GM12801 (cell line): ENCODE results near the gene GPC6.

Experiments
- TF ChIP-seq, protein P1 (sequence below): IDR thresholded peaks from one replicate; pipeline ENCODE4 v1.5.1; 2011; ENCODE audit warnings: control low read depth; ENCODE audit not compliant: insufficient read length; ENCODE audit errors: extremely low read depth

Gene GPC6

DNA sequence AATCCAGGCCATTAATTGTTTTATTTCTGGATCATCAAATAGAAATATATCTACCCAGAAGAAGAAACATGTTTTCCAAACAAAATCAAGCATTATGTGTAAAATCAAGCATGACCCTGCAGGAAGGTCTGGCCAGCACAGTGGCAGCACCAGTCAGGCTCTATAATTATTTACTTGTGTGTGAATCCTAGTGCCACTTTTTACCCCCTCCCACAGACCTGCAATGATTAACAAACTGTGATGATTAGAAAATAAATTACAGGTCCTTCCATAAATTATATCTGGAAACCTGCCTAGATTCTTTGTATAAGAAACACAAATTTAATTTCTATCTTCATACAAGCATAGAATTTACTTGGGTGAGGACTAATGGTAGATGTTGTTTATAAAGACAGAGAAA lies 186.1 kb downstream of the GPC6 start:
- TF ChIP-seq, protein P1, sequence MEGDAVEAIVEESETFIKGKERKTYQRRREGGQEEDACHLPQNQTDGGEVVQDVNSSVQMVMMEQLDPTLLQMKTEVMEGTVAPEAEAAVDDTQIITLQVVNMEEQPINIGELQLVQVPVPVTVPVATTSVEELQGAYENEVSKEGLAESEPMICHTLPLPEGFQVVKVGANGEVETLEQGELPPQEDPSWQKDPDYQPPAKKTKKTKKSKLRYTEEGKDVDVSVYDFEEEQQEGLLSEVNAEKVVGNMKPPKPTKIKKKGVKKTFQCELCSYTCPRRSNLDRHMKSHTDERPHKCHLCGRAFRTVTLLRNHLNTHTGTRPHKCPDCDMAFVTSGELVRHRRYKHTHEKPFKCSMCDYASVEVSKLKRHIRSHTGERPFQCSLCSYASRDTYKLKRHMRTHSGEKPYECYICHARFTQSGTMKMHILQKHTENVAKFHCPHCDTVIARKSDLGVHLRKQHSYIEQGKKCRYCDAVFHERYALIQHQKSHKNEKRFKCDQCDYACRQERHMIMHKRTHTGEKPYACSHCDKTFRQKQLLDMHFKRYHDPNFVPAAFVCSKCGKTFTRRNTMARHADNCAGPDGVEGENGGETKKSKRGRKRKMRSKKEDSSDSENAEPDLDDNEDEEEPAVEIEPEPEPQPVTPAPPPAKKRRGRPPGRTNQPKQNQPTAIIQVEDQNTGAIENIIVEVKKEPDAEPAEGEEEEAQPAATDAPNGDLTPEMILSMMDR, result no peak

DNA sequence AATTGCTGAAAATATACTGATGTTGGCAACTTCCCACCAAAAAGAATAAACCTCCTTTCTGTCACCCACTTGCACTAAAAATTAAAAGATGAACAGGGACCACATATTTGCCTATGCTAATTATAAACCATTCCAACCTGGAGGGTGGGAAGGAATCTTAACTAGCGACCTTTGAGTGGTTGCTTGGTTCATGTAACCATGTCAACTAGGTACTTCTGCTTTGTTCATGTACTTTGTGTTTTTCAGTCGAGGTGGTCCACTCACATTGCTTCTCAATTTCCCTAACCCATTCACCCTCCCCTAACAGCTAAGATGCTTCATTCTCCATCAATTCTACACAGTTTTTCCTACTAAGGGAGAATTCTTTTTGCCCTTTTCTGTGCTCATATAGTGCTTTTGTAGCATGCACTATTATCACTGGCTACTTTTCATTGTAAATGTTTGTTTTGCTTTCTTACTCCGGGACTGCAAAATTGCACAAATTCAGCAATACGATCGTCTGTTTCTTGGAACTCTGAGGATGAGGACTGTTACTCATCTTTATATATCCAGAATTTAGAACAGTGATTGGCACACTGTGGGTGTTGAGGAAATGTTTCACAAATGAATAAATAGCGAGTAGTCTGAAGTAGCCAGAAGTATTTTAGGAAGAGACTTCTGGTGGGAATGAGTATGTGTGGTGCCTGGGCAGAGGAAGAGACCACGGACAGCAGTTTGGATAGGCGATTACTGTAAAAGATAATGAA lies 187.5 kb downstream of the GPC6 start:
- TF ChIP-seq, protein P1, result no peak

DNA sequence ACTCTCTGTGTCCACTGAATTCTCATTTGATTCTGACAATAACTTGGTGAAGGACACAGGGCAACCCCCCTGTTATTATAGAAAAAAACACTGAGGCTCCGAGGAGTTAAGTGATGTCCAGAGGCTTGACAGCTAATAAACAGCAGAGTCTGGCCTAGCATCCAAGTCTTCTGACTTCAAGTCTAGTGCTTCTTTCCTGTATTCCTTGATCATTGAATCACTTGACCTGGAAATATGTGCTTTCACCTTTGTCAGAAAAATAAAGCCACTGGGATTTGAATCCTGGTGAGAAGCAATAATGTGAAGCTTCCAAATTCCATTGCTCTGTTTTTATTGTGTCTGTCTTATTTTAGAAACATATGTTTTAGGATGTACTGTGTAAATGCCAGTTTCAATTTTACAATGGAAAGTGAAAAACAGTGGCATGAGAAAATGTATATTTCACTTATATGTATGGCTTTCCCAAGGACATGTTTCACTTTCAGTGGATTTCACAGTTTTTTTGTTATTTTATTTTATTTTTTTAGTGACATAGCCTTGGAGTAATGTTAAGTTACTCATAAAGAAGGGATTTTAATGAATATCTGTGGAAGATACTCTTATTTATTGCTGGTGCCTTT lies 190.2 kb downstream of the GPC6 start:
- TF ChIP-seq, protein P1, result no peak

DNA sequence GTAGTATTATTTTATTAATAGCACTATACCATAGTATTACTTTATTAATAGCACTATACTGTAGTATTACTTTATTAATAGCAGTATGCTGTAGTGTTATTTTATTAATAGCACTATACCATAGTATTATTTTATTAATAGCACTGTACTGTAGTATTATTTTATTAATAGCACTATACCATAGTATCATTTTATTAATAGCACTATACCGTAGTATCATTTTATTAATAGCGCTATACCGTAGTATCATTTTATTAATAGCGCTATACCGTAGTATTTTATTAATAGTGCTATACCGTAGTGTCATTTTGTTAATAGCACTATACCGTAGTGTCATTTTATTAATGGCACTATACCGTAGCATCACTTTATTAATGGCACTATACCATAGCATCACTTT lies 191.8 kb downstream of the GPC6 start:
- TF ChIP-seq, protein P1, result no peak

DNA sequence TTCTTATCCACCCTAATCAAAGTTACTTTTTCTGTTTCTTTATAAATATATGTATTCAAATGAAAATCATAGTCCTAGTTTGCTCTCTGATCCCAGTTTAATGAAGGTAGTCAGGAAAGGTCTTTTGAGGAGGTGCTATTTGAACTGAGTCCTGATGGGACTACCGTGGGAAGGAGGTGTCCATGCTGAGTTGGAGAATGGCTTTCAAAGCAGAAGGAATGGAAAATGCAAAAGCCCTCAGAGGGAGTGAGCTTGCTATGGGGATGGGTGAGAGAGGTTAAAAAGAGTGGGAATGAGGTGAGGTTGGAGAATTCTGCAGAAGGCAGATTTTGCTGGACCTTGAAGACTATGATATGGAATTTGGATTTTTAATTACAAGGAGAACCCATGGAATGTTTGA lies 193.6 kb downstream of the GPC6 start:
- TF ChIP-seq, protein P1, result no peak

DNA sequence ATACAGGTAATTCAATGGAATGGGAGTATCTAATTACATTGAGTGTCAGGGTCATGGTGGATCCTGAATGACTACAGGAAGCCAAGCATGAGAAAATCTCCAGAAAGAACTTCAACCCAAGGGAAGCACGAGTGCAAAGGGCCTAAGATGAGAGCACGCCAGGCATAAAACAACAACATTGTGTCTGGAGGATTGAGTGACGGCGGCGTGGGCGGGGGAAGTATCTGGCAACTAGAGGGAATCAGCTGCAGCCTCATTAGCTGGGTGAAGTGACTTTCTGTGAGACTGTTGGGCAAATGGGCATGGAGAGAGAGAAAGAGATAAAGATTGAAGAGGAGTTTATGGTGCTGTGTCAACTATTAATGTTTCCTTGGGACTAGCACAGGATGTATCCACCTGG lies 194.3 kb downstream of the GPC6 start:
- TF ChIP-seq, protein P1, result no peak

DNA sequence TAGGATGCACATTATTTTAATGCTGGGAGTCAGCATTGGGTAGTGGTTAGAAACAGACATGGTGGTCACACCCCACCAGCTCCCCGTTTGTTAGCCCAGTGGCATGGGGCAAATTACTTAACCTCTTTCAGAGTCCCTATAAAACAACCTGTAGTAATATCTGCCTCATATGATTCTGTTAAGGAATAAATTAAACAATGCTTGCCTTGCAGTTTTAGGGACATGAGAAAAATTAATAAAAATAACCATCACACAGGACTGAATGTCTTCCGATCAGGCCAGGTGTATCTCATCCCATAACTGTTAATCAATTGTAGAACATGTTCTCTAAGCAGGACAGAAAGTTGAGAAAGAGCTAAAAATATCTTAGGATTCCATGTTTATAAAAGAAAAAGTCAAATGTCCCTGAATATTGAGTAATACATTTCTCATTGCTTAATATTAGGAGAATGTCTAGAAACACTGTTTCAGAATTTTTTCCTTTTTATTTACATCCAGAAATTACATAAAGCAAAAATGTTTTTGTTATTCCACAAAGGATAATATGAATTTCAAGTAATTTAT lies 196.5 kb downstream of the GPC6 start:
- TF ChIP-seq, protein P1, result no peak
